HepG2 (cell line): ENCODE results near the gene EIF6. TPM values are rescaled to one million over a fixed set of nuclear protein-coding genes. Genes with fewer than 3 reads are reported as not detected.
A peak's percentile ranks its signal among the peaks of the same experiment; 100 is the strongest.

ENCODE experiments used
- AGO1 ChIP-seq: fragments of 200-400 bp; formaldehyde crosslinking; IDR thresholded peaks from 2 replicates; pipeline ENCODE4 v1.6.1; 2017; ENCODE audit warnings: mild to moderate bottlenecking, low read depth, low read length, moderate library complexity; ENCODE audit not compliant: poor library complexity, severe bottlenecking
- ETV5 ChIP-seq: IDR thresholded peaks from 2 replicates; pipeline ENCODE4 v1.6.1; 2018; ENCODE audit warnings: missing biosample characterization, missing genetic modification reagents, inconsistent platforms, borderline replicate concordance
- NFYC ChIP-seq: IDR thresholded peaks from 2 replicates; pipeline ENCODE4 v1.6.1; 2016; ENCODE audit warnings: missing genetic modification reagents, missing compliant biosample characterization
- PRPF4 ChIP-seq: fragments of 200-400 bp; formaldehyde crosslinking; IDR thresholded peaks from 2 replicates; pipeline ENCODE4 v1.6.1; 2016; ENCODE audit warnings: low read length, low read depth; ENCODE audit not compliant: poor library complexity, severe bottlenecking
- SNAI1 ChIP-seq: sonication (generic); formaldehyde crosslinking; IDR thresholded peaks from 2 replicates; pipeline ENCODE4 v1.5.0; 2020; ENCODE audit warnings: mild to moderate bottlenecking, missing genetic modification reagents, borderline replicate concordance
- SSRP1 ChIP-seq: IDR thresholded peaks from 2 replicates; pipeline ENCODE4 v1.6.1; 2016; ENCODE audit warnings: control low read depth
- TEAD2 ChIP-seq: sonication (generic); formaldehyde crosslinking; IDR thresholded peaks from 2 replicates; pipeline ENCODE4 v1.9.0; 2021; ENCODE audit warnings: missing genetic modification reagents
- ZFP36L1 ChIP-seq: sonication (generic); formaldehyde crosslinking; IDR thresholded peaks from 2 replicates; pipeline ENCODE4 v1.8.0; 2022; ENCODE audit warnings: mild to moderate bottlenecking, missing genetic modification reagents, moderate library complexity
- ZFP36L2 ChIP-seq: sonication (generic); formaldehyde crosslinking; IDR thresholded peaks from 2 replicates; pipeline ENCODE4 v1.4.0; 2020; ENCODE audit warnings: missing genetic modification reagents
- ZNF143 ChIP-seq: sonication (generic); formaldehyde crosslinking; IDR thresholded peaks from 2 replicates; pipeline ENCODE4 v1.4.0; 2020; ENCODE audit warnings: missing genetic modification reagents
- ZNF354B ChIP-seq: sonication (generic); formaldehyde crosslinking; IDR thresholded peaks from 2 replicates; pipeline ENCODE4 v1.8.0; 2022; ENCODE audit warnings: mild to moderate bottlenecking, missing genetic modification reagents
- ZNF44 ChIP-seq: sonication (generic); formaldehyde crosslinking; IDR thresholded peaks from 2 replicates; pipeline ENCODE4 v1.5.1; 2020; ENCODE audit warnings: mild to moderate bottlenecking, missing genetic modification reagents
- ZNF484 ChIP-seq: sonication (generic); formaldehyde crosslinking; IDR thresholded peaks from 2 replicates; pipeline ENCODE4 v1.5.1; 2020; ENCODE audit warnings: mild to moderate bottlenecking, low read depth, missing genetic modification reagents, borderline replicate concordance
- ZNF543 ChIP-seq: sonication (generic); formaldehyde crosslinking; IDR thresholded peaks from 2 replicates; pipeline ENCODE4 v1.4.0; 2020; ENCODE audit warnings: mild to moderate bottlenecking, missing genetic modification reagents
- polyA plus RNA-seq, 8 experiments: library from polyadenylated mRNA; depleted of rRNA in 3 of 8; stranded (reverse) in 7 of 8; unstranded in 1 of 8; fragments of >200 nt; fragmentation: Illumina TruSeq in 4 of 8; extraction: Trizol in 4 of 8; gene quantifications; 2 replicates each; pipeline versions ENCODE4 v1.2.1 to v1.2.3, GENCODE V29; 2011 to 2016; ENCODE audit warnings: low read depth in 4 of 8, missing spikeins in 1 of 8, mixed read lengths in 1 of 8; ENCODE audit not compliant: insufficient read depth in 1 of 8
- total RNA-seq, 5 experiments: library from RNA; depleted of rRNA; stranded (reverse); fragments of >200 nt; fragmentation: Illumina TruSeq; extraction: Trizol; gene quantifications; 2 replicates each; pipeline ENCODE4 v1.2.3, GENCODE V29; 2016; ENCODE audit warnings: low read depth in 1 of 5
- TF ChIP-seq, protein P1 (sequence below), 2 experiments: sonication (generic) in 1 of 2; formaldehyde crosslinking in 1 of 2; IDR thresholded peaks; 2 replicates each; pipeline versions ENCODE4 v1.5.1 to v1.6.1; 2011 to 2020; ENCODE audit warnings: borderline replicate concordance in 1 of 2, low read depth in 1 of 2, low read length in 1 of 2, mild to moderate bottlenecking in 1 of 2, missing genetic modification reagents in 1 of 2, moderate library complexity in 1 of 2
- TF ChIP-seq, protein P2 (sequence below): IDR thresholded peaks from 2 replicates; pipeline ENCODE4 v1.6.1; 2012; ENCODE audit warnings: low read length, improper control_type of control experiment
- TF ChIP-seq, protein P3 (sequence below): sonication (generic); formaldehyde crosslinking; IDR thresholded peaks from 2 replicates; pipeline ENCODE4 v1.8.1; 2023; ENCODE audit warnings: mild to moderate bottlenecking, moderate library complexity, missing genetic modification reagents
- TF ChIP-seq, protein P4 (sequence below): sonication (generic); formaldehyde crosslinking; conservative IDR thresholded peaks from 2 replicates; pipeline ENCODE4 v1.8.1; 2023; ENCODE audit warnings: missing genetic modification reagents
- TF ChIP-seq, protein P5 (sequence below): sonication (generic); formaldehyde crosslinking; IDR thresholded peaks from 2 replicates; pipeline ENCODE4 v1.4.0; 2020; ENCODE audit warnings: missing genetic modification reagents

Gene EIF6
- total and polyA plus RNA-seq, 2 of the 13 experiments (the other 11 are each of a cell fraction or from before 2014, with no cell fraction given) = 462 to 466 TPM

DNA sequence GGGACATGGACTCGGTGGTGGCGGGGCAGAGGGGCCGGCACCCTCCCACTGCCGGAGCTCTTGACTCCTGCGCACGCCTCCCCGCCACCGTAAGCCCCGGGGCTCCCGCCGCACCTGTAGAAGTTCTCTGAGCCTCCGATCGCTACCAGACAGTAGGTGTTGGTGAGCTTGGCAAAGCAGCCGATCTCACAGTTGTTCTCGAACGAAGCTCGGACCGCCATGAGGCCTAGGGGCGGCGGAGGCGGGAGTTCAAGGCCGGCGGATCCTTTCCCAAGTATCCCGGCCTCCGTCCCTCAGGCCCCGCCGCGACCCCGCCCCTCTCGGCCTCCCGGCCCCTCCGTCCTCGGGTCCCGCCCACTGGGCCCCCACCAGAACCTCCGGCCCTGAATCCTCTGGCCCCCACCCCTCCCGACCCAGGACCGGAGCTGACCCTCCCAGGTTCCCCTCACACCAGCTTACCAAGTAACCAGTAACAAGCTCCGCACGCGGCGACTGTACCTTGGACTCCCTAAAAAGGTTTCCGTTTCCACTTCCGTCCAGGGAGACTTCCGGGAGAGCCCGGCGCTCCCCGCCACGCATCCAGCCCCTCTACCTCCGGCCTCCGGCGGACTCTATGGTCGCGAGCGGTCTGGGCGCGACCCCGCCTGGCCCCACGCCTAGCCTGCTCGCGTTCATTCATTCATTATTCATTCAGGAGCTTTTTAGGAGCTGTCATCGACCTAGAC, at the start of gene EIF6 (continued):
- TF ChIP-seq ZFP36L2 (CRISPR knock-in tag) (peak; percentile 45; the same call in 1 of the 2 replicates), NFYC (CRISPR knock-in tag) (peak; percentile 65), ZNF543 (CRISPR knock-in tag) (peak; percentile 91), TEAD2 (CRISPR knock-in tag) (no peak), ETV5 (CRISPR knock-in tag) (peak; percentile 97), AGO1 (peak; percentile 89), ZNF143 (peak; percentile 71), ZNF44 (0 out of 2 replicates have a peak, but pooled peaks have one; percentile 65), PRPF4 (no peak), SNAI1 (CRISPR knock-in tag) (peak; percentile 91), SSRP1 (peak; percentile 63), ZNF484 (CRISPR knock-in tag) (no peak; the same call in 1 of the 2 replicates), ZFP36L1 (CRISPR knock-in tag) (peak; percentile 77; the same call in 1 of the 2 replicates), ZNF354B (no peak)
- TF ChIP-seq, protein P1, sequence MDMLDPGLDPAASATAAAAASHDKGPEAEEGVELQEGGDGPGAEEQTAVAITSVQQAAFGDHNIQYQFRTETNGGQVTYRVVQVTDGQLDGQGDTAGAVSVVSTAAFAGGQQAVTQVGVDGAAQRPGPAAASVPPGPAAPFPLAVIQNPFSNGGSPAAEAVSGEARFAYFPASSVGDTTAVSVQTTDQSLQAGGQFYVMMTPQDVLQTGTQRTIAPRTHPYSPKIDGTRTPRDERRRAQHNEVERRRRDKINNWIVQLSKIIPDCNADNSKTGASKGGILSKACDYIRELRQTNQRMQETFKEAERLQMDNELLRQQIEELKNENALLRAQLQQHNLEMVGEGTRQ (IDR thresholded peaks at IDR 0.05; ENCODE audit: low read depth, low read length) = no peak
- TF ChIP-seq, protein P1 (CRISPR knock-in tag; IDR thresholded peaks at IDR 0.05; ENCODE audit: borderline replicate concordance) = peak; percentile 51; the same call in 1 of the 2 replicates
- TF ChIP-seq, protein P2, sequence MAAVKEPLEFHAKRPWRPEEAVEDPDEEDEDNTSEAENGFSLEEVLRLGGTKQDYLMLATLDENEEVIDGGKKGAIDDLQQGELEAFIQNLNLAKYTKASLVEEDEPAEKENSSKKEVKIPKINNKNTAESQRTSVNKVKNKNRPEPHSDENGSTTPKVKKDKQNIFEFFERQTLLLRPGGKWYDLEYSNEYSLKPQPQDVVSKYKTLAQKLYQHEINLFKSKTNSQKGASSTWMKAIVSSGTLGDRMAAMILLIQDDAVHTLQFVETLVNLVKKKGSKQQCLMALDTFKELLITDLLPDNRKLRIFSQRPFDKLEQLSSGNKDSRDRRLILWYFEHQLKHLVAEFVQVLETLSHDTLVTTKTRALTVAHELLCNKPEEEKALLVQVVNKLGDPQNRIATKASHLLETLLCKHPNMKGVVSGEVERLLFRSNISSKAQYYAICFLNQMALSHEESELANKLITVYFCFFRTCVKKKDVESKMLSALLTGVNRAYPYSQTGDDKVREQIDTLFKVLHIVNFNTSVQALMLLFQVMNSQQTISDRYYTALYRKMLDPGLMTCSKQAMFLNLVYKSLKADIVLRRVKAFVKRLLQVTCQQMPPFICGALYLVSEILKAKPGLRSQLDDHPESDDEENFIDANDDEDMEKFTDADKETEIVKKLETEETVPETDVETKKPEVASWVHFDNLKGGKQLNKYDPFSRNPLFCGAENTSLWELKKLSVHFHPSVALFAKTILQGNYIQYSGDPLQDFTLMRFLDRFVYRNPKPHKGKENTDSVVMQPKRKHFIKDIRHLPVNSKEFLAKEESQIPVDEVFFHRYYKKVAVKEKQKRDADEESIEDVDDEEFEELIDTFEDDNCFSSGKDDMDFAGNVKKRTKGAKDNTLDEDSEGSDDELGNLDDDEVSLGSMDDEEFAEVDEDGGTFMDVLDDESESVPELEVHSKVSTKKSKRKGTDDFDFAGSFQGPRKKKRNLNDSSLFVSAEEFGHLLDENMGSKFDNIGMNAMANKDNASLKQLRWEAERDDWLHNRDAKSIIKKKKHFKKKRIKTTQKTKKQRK = no peak
- TF ChIP-seq, protein P3, sequence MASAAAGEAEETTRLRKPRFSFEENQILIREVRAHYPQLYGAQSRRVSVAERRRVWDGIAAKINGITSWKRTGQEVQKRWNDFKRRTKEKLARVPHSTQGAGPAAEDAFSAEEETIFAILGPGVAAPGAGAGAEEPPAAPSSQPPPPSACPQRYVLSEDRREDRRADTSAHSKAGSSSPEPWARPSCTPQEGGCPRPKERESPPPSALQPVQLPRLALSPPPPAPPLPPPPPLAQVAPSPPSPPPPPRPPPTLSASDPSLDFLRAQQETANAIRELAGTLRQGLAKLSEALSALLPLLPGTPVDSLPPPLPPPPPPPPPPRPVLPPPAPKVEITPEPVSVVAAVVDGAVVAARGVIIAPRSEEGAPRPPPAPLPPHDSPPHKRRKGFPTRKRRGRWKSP (CRISPR knock-in tag) = no peak
- TF ChIP-seq, protein P4, sequence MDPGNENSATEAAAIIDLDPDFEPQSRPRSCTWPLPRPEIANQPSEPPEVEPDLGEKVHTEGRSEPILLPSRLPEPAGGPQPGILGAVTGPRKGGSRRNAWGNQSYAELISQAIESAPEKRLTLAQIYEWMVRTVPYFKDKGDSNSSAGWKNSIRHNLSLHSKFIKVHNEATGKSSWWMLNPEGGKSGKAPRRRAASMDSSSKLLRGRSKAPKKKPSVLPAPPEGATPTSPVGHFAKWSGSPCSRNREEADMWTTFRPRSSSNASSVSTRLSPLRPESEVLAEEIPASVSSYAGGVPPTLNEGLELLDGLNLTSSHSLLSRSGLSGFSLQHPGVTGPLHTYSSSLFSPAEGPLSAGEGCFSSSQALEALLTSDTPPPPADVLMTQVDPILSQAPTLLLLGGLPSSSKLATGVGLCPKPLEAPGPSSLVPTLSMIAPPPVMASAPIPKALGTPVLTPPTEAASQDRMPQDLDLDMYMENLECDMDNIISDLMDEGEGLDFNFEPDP (CRISPR knock-in tag) = 0 out of 2 replicates have a peak, but pooled peaks have one; percentile 52
- TF ChIP-seq, protein P5, sequence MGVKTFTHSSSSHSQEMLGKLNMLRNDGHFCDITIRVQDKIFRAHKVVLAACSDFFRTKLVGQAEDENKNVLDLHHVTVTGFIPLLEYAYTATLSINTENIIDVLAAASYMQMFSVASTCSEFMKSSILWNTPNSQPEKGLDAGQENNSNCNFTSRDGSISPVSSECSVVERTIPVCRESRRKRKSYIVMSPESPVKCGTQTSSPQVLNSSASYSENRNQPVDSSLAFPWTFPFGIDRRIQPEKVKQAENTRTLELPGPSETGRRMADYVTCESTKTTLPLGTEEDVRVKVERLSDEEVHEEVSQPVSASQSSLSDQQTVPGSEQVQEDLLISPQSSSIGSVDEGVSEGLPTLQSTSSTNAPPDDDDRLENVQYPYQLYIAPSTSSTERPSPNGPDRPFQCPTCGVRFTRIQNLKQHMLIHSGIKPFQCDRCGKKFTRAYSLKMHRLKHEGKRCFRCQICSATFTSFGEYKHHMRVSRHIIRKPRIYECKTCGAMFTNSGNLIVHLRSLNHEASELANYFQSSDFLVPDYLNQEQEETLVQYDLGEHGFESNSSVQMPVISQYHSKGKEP (CRISPR knock-in tag) = peak; percentile 58
